Parathyroid adenoma (tissue), 2 donors: ENCODE results near the gene FASTKD2.

ENCODE experiments used
- H2AFZ ChIP-seq: fragments of 300-600 bp; sonication (generic); one replicate; pipeline ENCODE4 v1.7.0; 2017; ENCODE audit warnings: antibody characterized with exemption, mild to moderate bottlenecking
- H3K27ac ChIP-seq: fragments of 300-600 bp; sonication (generic); one replicate; pipeline ENCODE4 v1.7.0; 2017
- H3K27me3 ChIP-seq: fragments of 300-600 bp; sonication (generic); one replicate; pipeline ENCODE4 v1.7.0; 2017; ENCODE audit warnings: low read length; ENCODE audit not compliant: control insufficient read depth, insufficient read depth
- H3K36me3 ChIP-seq: fragments of 300-600 bp; sonication (generic); one replicate; pipeline ENCODE4 v1.7.0; 2017; ENCODE audit warnings: low read length; ENCODE audit not compliant: control insufficient read depth, insufficient read depth
- H3K4me1 ChIP-seq: fragments of 300-600 bp; sonication (generic); one replicate; pipeline ENCODE4 v1.7.0; 2017; ENCODE audit warnings: control low read depth
- H3K4me2 ChIP-seq: fragments of 300-600 bp; sonication (generic); one replicate; pipeline ENCODE4 v1.7.0; 2017; ENCODE audit warnings: low read length
- H3K4me3 ChIP-seq: fragments of 300-600 bp; sonication (generic); one replicate; pipeline ENCODE4 v1.7.0; 2017; ENCODE audit warnings: low read depth, low read length
- H3K79me2 ChIP-seq: fragments of 300-600 bp; sonication (generic); one replicate; pipeline ENCODE4 v1.7.0; 2017; ENCODE audit warnings: control low read depth
- H3K9ac ChIP-seq: fragments of 300-600 bp; sonication (generic); one replicate; pipeline ENCODE4 v1.7.0; 2017; ENCODE audit warnings: mild to moderate bottlenecking
- H3K9me3 ChIP-seq: fragments of 300-600 bp; sonication (generic); one replicate; pipeline ENCODE4 v1.7.0; 2017; ENCODE audit warnings: low read length; ENCODE audit not compliant: control insufficient read depth
- CTCF ChIP-seq: fragments of 300-600 bp; sonication (generic); IDR thresholded peaks from one replicate; pipeline ENCODE4 v1.7.0; 2017; ENCODE audit warnings: antibody characterized with exemption, mild to moderate bottlenecking
- donor health status: primary hyperparathyroidism.

FASTKD2 gene

GRCh38 chr2:206739271-206739670 lies 26.1 kb upstream of the FASTKD2 start:
- H3K4me1 ChIP-seq, result no peaks in the 10 kb centered on the region

GRCh38 chr2:206740800-206741199 lies 24.6 kb upstream of the FASTKD2 start:
- H2AFZ ChIP-seq, result no peak overlapping the region
- no peak overlapping the region for H3K4me2 ChIP-seq
- H3K27ac ChIP-seq, result no peak overlapping the region
- H3K27me3 ChIP-seq, result no peaks in the 10 kb centered on the region
- no peak for TF ChIP-seq CTCF
- H3K9ac ChIP-seq, result no peak overlapping the region
- no peaks in the 10 kb centered on the region for H3K4me1 ChIP-seq
- no peaks in the 10 kb centered on the region for H3K36me3 ChIP-seq
- H3K79me2 ChIP-seq, result no peaks in the 10 kb centered on the region
- no peak overlapping the region for H3K4me3 ChIP-seq
- no peaks in the 10 kb centered on the region for H3K9me3 ChIP-seq

More at GRCh38 chr2:206739271-206739670, 26.1 kb upstream of the FASTKD2 start:
- H3K27me3 ChIP-seq, result no peaks in the 10 kb centered on the region
- H3K4me3 ChIP-seq, result no peak overlapping the region
- TF ChIP-seq CTCF, result no peak
- H3K79me2 ChIP-seq, result no peaks in the 10 kb centered on the region
- no peak overlapping the region for H2AFZ ChIP-seq
- no peak overlapping the region for H3K4me2 ChIP-seq
- no peaks in the 10 kb centered on the region for H3K36me3 ChIP-seq
- no peaks in the 10 kb centered on the region for H3K9me3 ChIP-seq
- H3K27ac ChIP-seq, result no peak overlapping the region
- no peak overlapping the region for H3K9ac ChIP-seq

GRCh38 chr2:206756816-206757215 lies 8.6 kb upstream of the FASTKD2 start:
- Histone ChIP-seq H3K4me3 (no peak overlapping the region), H3K4me1 (no peaks in the 10 kb centered on the region), H3K9ac (no peak overlapping the region), H2AFZ (no peak overlapping the region), H3K36me3 (no peaks in the 10 kb centered on the region), H3K79me2 (no peaks in the 10 kb centered on the region), H3K27me3 (no peaks in the 10 kb centered on the region), H3K27ac (no peak overlapping the region), H3K9me3 (no peaks in the 10 kb centered on the region), H3K4me2 (no peak overlapping the region)
- no peak for TF ChIP-seq CTCF

GRCh38 chr2:206764673-206765241 lies 649 bp upstream of the FASTKD2 start:
- peaks cover 7% of the 10 kb centered on the region for H3K4me1 ChIP-seq
- H3K36me3 ChIP-seq, result no peaks in the 10 kb centered on the region
- peak overlapping the region; percentile 89 for H3K27ac ChIP-seq
- H3K4me2 ChIP-seq, result peak overlapping the region; percentile 74
- peak overlapping the region; percentile 95 for H2AFZ ChIP-seq
- peak overlapping the region; percentile 98 for H3K4me3 ChIP-seq
- H3K27me3 ChIP-seq, result no peaks in the 10 kb centered on the region
- TF ChIP-seq CTCF, result no peak
- H3K79me2 ChIP-seq, result peaks cover 15% of the 10 kb centered on the region
- no peaks in the 10 kb centered on the region for H3K9me3 ChIP-seq
- H3K9ac ChIP-seq, result peak overlapping the region; percentile 30
